WI38 (cell line): ENCODE measurements around the gene NR3C1.

Source experiments
- H3K4me3 ChIP-seq: 2 replicates; pipeline ENCODE4 v1.5.1; 2011; ENCODE audit warnings: low read depth, mild to moderate bottlenecking, control low read depth, low read length
- CTCF ChIP-seq: IDR thresholded peaks from 2 replicates; pipeline ENCODE4 v1.5.1; 2012; ENCODE audit warnings: low read depth, mild to moderate bottlenecking, control low read depth, low read length

NR3C1 gene

GRCh38 chr5:143347698-143348344, 55.7 kb downstream of the NR3C1 start:
- no peak overlapping the region for H3K4me3 ChIP-seq
- TF ChIP-seq CTCF = no peak

DNA sequence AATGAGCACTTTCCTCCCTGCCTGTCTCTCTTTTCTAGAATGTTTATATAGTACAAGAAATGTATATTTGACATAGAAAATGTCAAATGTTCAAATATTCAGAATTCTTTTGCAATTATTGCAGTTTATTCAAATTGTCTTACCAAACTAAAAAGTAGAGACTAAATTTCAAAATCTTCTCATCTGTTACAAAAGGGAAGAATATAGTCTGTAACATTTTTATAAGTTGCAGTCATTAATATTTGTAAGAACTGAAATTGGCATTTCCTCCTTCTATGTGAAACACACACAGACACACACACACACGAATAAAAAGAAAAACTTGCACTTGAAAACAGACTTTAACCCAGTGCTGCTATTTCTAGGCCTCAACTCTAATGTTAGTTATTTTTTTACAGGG, 56.4 kb downstream of the NR3C1 start:
- no peak for TF ChIP-seq CTCF
- no peak overlapping the region for H3K4me3 ChIP-seq

DNA sequence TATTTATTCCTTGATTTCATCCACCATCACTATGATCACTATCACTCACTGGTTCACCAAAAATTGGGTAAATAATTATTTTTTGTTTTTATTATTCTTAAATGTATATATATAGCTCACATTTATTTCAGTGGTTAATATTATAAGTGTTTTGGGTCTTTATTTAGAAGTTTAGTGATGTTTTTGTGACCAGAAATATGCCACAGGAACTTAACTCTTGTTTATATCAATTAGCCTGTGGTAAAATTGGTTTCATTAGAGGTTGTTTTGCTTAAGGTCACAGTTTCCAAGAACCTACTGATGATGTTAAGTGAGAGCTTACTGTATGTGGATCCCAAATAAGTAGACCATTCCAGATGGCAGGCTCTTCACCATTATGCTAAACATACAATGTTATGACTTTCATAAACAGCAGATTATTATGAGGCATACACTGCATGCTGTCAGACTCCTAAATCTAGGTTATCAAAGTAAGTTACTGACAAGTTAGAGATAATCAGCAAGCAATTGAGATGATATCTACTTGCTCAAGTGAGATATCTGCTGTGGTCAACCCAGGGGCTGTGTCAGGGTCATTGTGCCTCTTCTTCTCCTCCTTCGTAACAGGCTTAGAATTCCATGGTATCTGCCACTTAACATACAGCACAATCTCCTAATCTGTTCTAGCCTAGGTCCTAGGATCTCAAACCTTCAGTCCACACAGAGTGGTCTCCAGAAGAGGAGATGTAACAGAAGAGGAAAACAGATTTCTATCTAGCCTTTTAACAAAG, 57.6 kb downstream of the NR3C1 start:
- H3K4me3 ChIP-seq = no peak overlapping the region
- TF ChIP-seq CTCF = no peak

DNA sequence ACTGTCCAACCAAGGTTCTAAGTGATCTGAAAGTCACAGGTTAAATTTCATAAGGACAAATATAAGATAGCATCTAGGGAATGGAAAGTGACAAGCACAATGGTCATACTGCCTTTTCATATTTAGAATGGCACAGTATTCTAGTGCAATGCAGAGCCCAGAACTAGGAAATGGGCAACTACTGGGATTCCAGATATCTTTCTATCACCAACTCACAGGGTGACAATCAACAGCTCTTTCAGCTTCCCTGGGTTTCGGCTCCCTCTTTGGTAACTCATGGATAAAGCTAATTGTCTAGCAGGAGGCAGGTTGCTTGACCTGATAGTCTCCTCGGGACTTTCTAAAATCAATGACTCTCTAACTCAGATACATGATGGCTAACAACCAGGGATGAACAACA, 60.4 kb downstream of the NR3C1 start:
- no peak for TF ChIP-seq CTCF
- no peak overlapping the region for H3K4me3 ChIP-seq

DNA sequence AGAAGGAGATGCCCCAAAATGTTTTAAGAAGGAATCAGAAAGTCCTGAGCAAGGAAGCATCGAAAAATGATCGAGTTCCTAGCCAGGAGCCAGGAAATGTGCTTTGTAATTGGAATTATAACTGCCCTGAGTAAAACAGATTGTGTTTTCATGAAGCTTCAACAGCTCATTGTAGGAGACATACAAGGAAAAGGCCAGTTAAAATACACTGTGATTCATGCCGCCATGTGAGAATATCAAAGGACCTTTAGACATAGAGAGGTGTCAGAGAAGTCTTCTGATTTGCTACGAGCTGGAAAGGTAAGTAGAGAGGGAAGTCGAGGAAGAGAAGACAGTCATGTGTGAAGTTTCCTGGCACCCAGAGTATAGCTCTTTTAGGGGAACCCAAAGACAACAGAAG, 60.9 kb downstream of the NR3C1 start:
- H3K4me3 ChIP-seq = no peak overlapping the region
- no peak for TF ChIP-seq CTCF

GRCh38 chr5:143341807-143342570, 61.5 kb downstream of the NR3C1 start:
- TF ChIP-seq CTCF = no peak
- no peak overlapping the region for H3K4me3 ChIP-seq
